ENCODE measurements around the gene F2RL1.
"Not testable (repeated sequence)": the region's sequence is repeated elsewhere in the genome, so short reads cannot be mapped to it uniquely, and the experiment has no call there.

F2RL1 gene

GRCh38 chr5:76826416-76826815 lies 7.6 kb downstream of the F2RL1 start:
- H3K4me3 ChIP-seq (ENCODE audit: low read depth in 1 of 2, low read length in 2 of 2); H3K9me3 ChIP-seq (ENCODE audit: low read length); H3K27me3 ChIP-seq (ENCODE audit: control insufficient read depth in 1 of 2, insufficient read depth in 2 of 2, low read length in 2 of 2); H3K27ac ChIP-seq (ENCODE audit: low read depth, low read length); H3K36me3 ChIP-seq (ENCODE audit: insufficient read depth, low read length); H3K9ac ChIP-seq (ENCODE audit: low read length); H3K4me1 ChIP-seq (ENCODE audit: insufficient read depth, low read length): not testable (repeated sequence)

- Histone ChIP-seq H3K4me3 (ENCODE audit: low read depth in 1 of 2, low read length in 2 of 2) (no peak overlapping the region), H3K4me1 (ENCODE audit: insufficient read depth, low read length) (no peaks in the 10 kb centered on the region), H3K36me3 (ENCODE audit: insufficient read depth, low read length) (no peaks in the 10 kb centered on the region), H3K27me3 (ENCODE audit: control insufficient read depth in 1 of 2, insufficient read depth in 2 of 2, low read length in 2 of 2) (no peaks in the 10 kb centered on the region), H3K9me3 (ENCODE audit: low read length) (no peaks in the 10 kb centered on the region), H3K27ac (ENCODE audit: low read depth, low read length) (no peak overlapping the region), H3K9ac (ENCODE audit: low read length) (no peak overlapping the region)
Measured at GRCh38 chr5:76831110-76831452, 12.3 kb downstream of the F2RL1 start.

- Histone ChIP-seq H3K27me3 (ENCODE audit: control insufficient read depth in 1 of 2, insufficient read depth in 2 of 2, low read length in 2 of 2) (no peaks in the 10 kb centered on the region), H3K36me3 (ENCODE audit: insufficient read depth, low read length) (no peaks in the 10 kb centered on the region), H3K27ac (ENCODE audit: low read depth, low read length) (no peak overlapping the region), H3K9ac (ENCODE audit: low read length) (no peak overlapping the region), H3K9me3 (ENCODE audit: low read length) (no peaks in the 10 kb centered on the region), H3K4me1 (ENCODE audit: insufficient read depth, low read length) (no peaks in the 10 kb centered on the region), H3K4me3 (ENCODE audit: low read depth in 1 of 2, low read length in 2 of 2) (no peak overlapping the region)
Measured at GRCh38 chr5:76836181-76836580, 17.4 kb downstream of the F2RL1 start.

- Histone ChIP-seq H3K9me3 (ENCODE audit: low read length) (no peaks in the 10 kb centered on the region), H3K9ac (ENCODE audit: low read length) (no peak overlapping the region), H3K4me1 (ENCODE audit: insufficient read depth, low read length) (no peaks in the 10 kb centered on the region), H3K36me3 (ENCODE audit: insufficient read depth, low read length) (no peaks in the 10 kb centered on the region), H3K27me3 (ENCODE audit: control insufficient read depth in 1 of 2, insufficient read depth in 2 of 2, low read length in 2 of 2) (no peaks in the 10 kb centered on the region), H3K27ac (ENCODE audit: low read depth, low read length) (no peak overlapping the region), H3K4me3 (ENCODE audit: low read depth in 1 of 2, low read length in 2 of 2) (no peak overlapping the region)
Measured at GRCh38 chr5:76836585-76836984, 17.8 kb downstream of the F2RL1 start.

- no peak overlapping the region for H3K9ac ChIP-seq (ENCODE audit: low read length)
- no peak overlapping the region for H3K27ac ChIP-seq (ENCODE audit: low read depth, low read length)
- H3K4me1 ChIP-seq (ENCODE audit: insufficient read depth, low read length): no peaks in the 10 kb centered on the region
- no peak overlapping the region for H3K4me3 ChIP-seq (ENCODE audit: low read depth in 1 of 2, low read length in 2 of 2)
- no peaks in the 10 kb centered on the region for H3K36me3 ChIP-seq (ENCODE audit: insufficient read depth, low read length)
- no peaks in the 10 kb centered on the region for H3K9me3 ChIP-seq (ENCODE audit: low read length)
- no peaks in the 10 kb centered on the region for H3K27me3 ChIP-seq (ENCODE audit: control insufficient read depth in 1 of 2, insufficient read depth in 2 of 2, low read length in 2 of 2)
Measured at GRCh38 chr5:76838481-76839261, 19.8 kb downstream of the F2RL1 start.

- no peaks in the 10 kb centered on the region for H3K36me3 ChIP-seq (ENCODE audit: insufficient read depth, low read length)
- no peaks in the 10 kb centered on the region for H3K9me3 ChIP-seq (ENCODE audit: low read length)
- no peaks in the 10 kb centered on the region for H3K27me3 ChIP-seq (ENCODE audit: control insufficient read depth in 1 of 2, insufficient read depth in 2 of 2, low read length in 2 of 2)
- no peak overlapping the region for H3K27ac ChIP-seq (ENCODE audit: low read depth, low read length)
- H3K4me3 ChIP-seq (ENCODE audit: low read depth in 1 of 2, low read length in 2 of 2): no peak overlapping the region
- H3K4me1 ChIP-seq (ENCODE audit: insufficient read depth, low read length): no peaks in the 10 kb centered on the region
- H3K9ac ChIP-seq (ENCODE audit: low read length): no peak overlapping the region
Measured at GRCh38 chr5:76841361-76841760, 22.5 kb downstream of the F2RL1 start.

- Histone ChIP-seq H3K27ac (ENCODE audit: low read depth, low read length) (no peak overlapping the region), H3K4me3 (ENCODE audit: low read depth in 1 of 2, low read length in 2 of 2) (no peak overlapping the region), H3K36me3 (ENCODE audit: insufficient read depth, low read length) (no peaks in the 10 kb centered on the region), H3K9ac (ENCODE audit: low read length) (no peak overlapping the region), H3K4me1 (ENCODE audit: insufficient read depth, low read length) (no peaks in the 10 kb centered on the region), H3K9me3 (ENCODE audit: low read length) (no peaks in the 10 kb centered on the region), H3K27me3 (ENCODE audit: control insufficient read depth in 1 of 2, insufficient read depth in 2 of 2, low read length in 2 of 2) (no peaks in the 10 kb centered on the region)
Measured at GRCh38 chr5:76845890-76846289, 27.1 kb downstream of the F2RL1 start.

- Histone ChIP-seq H3K9ac (ENCODE audit: low read length) (no peak within 1 kb of the TSS), H3K27me3 (ENCODE audit: control insufficient read depth in 1 of 2, insufficient read depth in 2 of 2, low read length in 2 of 2) (no peaks in the 10 kb centered on the region), H3K36me3 (ENCODE audit: insufficient read depth, low read length) (no peaks in the 10 kb centered on the region)
Measured at GRCh38 chr5:76849419-76850291, 30.8 kb downstream of the F2RL1 start, which contains the start of gene S100Z. S100Z (plus strand) TSS chr5:76850014; CDS start chr5:76875360, 25,346 bp downstream.

GRCh38 chr5:76850543-76851145 lies 31.8 kb downstream of the F2RL1 start:
- H3K9me3 ChIP-seq (ENCODE audit: low read length): no peaks in the 10 kb centered on the region
- no peak overlapping the region for H3K9ac ChIP-seq (ENCODE audit: low read length)
- H3K4me1 ChIP-seq (ENCODE audit: insufficient read depth, low read length): no peaks in the 10 kb centered on the region
- H3K27me3 ChIP-seq (ENCODE audit: control insufficient read depth in 1 of 2, insufficient read depth in 2 of 2, low read length in 2 of 2): no peaks in the 10 kb centered on the region
- H3K4me3 ChIP-seq (ENCODE audit: low read depth in 1 of 2, low read length in 2 of 2): no peak overlapping the region
- H3K27ac ChIP-seq (ENCODE audit: low read depth, low read length): no peak overlapping the region
- H3K36me3 ChIP-seq (ENCODE audit: insufficient read depth, low read length): no peaks in the 10 kb centered on the region

More at GRCh38 chr5:76849419-76850291, 30.8 kb downstream of the F2RL1 start, which contains the start of gene S100Z:
- Histone ChIP-seq H3K27ac (ENCODE audit: low read depth, low read length) (no peak within 1 kb of the TSS), H3K4me3 (ENCODE audit: low read depth in 1 of 2, low read length in 2 of 2) (no peak within 1 kb of the TSS), H3K9me3 (ENCODE audit: low read length) (no peaks in the 10 kb centered on the region), H3K4me1 (ENCODE audit: insufficient read depth, low read length) (no peaks in the 10 kb centered on the region)

GRCh38 chr5:76851728-76852369 lies 33.0 kb downstream of the F2RL1 start:
- Histone ChIP-seq H3K4me3 (ENCODE audit: low read depth in 1 of 2, low read length in 2 of 2) (no peak overlapping the region), H3K9me3 (ENCODE audit: low read length) (no peaks in the 10 kb centered on the region), H3K36me3 (ENCODE audit: insufficient read depth, low read length) (no peaks in the 10 kb centered on the region), H3K4me1 (ENCODE audit: insufficient read depth, low read length) (no peaks in the 10 kb centered on the region), H3K27ac (ENCODE audit: low read depth, low read length) (no peak overlapping the region), H3K9ac (ENCODE audit: low read length) (no peak overlapping the region), H3K27me3 (ENCODE audit: control insufficient read depth in 1 of 2, insufficient read depth in 2 of 2, low read length in 2 of 2) (no peaks in the 10 kb centered on the region)

- H3K9me3 ChIP-seq (ENCODE audit: low read length): no peaks in the 10 kb centered on the region
- no peaks in the 10 kb centered on the region for H3K36me3 ChIP-seq (ENCODE audit: insufficient read depth, low read length)
- H3K4me3 ChIP-seq (ENCODE audit: low read depth in 1 of 2, low read length in 2 of 2): no peak overlapping the region
- H3K27me3 ChIP-seq (ENCODE audit: control insufficient read depth in 1 of 2, insufficient read depth in 2 of 2, low read length in 2 of 2): no peaks in the 10 kb centered on the region
- no peak overlapping the region for H3K27ac ChIP-seq (ENCODE audit: low read depth, low read length)
- H3K4me1 ChIP-seq (ENCODE audit: insufficient read depth, low read length): no peaks in the 10 kb centered on the region
- no peak overlapping the region for H3K9ac ChIP-seq (ENCODE audit: low read length)
Measured at GRCh38 chr5:76852772-76853171, 33.9 kb downstream of the F2RL1 start.
